GM20000 (cell line): ENCODE results near the gene ZC3H18.
"Not testable (repeated sequence)": the region's sequence is repeated elsewhere in the genome, so short reads cannot be mapped to it uniquely, and the experiment has no call there.

ENCODE experiments used
- DNase-seq: peaks from one replicate; pipeline ENCODE4 v3.0.0; 2012; ENCODE audit warnings: low spot score
- TF ChIP-seq, protein P1 (sequence below): IDR thresholded peaks from 2 replicates; pipeline ENCODE4 v1.5.1; 2012; ENCODE audit warnings: mild to moderate bottlenecking, control low read depth; ENCODE audit errors: extremely low read depth, missing control alignments

ZC3H18 gene

DNA sequence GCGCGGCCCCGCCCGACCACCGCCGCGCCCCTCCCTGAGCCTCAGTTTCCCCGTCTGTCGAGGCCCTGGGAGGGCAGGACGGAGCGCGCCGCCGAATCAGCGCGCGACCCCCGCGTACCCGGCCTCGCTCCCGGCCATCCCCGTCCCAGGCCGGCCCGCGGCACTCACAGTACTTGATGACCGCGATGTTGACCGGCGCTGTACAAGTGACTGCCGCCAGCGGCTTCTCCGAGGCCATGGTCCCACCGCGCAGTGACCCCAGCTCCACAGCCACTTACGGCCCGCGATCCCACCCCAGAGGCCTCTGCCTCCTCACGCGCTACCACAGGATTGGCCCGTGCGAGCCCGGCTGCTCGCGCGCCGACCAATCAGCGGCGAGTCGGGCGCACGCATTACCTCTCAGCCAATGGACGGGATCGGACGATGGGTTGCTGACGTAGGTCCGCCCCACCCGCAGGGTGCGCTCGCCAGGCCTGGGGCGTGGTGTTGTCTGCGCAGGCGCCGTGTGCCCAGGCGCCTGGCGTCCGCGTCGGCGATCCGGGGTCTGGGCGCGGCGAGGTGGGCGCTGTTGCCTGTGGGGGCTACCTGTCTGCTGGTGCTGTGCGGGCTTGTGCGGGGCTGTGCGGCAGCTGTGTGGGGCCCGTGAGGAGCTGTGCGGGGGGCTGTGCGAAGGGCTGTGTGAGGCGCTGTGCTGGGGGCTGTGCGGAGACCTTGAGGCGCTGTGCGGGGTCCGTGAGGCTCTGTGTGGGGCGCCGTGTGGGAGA lies 92.8 kb downstream of the ZC3H18 start, which contains the start of gene MVD:
MVD (minus strand) TSS at position 249 of the 764 bp plus-strand sequence; CDS start at position 238, 11 bp downstream.
- DNase-seq = peak; percentile 100
- TF ChIP-seq, protein P1, sequence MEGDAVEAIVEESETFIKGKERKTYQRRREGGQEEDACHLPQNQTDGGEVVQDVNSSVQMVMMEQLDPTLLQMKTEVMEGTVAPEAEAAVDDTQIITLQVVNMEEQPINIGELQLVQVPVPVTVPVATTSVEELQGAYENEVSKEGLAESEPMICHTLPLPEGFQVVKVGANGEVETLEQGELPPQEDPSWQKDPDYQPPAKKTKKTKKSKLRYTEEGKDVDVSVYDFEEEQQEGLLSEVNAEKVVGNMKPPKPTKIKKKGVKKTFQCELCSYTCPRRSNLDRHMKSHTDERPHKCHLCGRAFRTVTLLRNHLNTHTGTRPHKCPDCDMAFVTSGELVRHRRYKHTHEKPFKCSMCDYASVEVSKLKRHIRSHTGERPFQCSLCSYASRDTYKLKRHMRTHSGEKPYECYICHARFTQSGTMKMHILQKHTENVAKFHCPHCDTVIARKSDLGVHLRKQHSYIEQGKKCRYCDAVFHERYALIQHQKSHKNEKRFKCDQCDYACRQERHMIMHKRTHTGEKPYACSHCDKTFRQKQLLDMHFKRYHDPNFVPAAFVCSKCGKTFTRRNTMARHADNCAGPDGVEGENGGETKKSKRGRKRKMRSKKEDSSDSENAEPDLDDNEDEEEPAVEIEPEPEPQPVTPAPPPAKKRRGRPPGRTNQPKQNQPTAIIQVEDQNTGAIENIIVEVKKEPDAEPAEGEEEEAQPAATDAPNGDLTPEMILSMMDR = no peak

- TF ChIP-seq, protein P1 = no peak
- no peak for DNase-seq
Observed at GRCh38 chr16:88665148-88665547, 94.9 kb downstream of the ZC3H18 start.

GRCh38 chr16:88665570-88665969 lies 95.4 kb downstream of the ZC3H18 start:
- TF ChIP-seq, protein P1 = no peak
- no peak for DNase-seq

DNA sequence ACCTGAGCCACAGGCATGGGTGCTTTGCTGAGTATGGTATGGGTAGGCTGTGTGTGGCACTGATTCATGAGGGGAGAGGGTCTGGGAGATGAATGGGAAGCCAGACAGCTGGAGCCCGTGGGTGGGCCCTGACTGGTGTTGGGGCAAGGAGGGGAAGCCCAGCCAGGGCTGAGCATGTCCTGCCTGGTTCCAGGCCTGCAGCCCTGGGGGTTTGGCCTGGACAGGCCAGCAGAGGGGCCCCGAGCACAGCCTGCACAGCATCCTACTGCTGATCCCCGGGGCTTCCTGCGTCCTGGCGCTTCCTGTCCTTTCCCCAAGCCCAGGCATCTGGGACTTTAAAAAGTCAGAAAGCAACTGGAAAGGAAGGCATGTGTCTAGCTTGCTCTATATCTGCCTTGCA lies 97.3 kb downstream of the ZC3H18 start:
- no peak for DNase-seq
- TF ChIP-seq, protein P1 = no peak

GRCh38 chr16:88669493-88669892 lies 99.3 kb downstream of the ZC3H18 start:
- not testable (repeated sequence) for DNase-seq

GRCh38 chr16:88669980-88670379 lies 99.8 kb downstream of the ZC3H18 start:
- TF ChIP-seq, protein P1 = no peak

DNA sequence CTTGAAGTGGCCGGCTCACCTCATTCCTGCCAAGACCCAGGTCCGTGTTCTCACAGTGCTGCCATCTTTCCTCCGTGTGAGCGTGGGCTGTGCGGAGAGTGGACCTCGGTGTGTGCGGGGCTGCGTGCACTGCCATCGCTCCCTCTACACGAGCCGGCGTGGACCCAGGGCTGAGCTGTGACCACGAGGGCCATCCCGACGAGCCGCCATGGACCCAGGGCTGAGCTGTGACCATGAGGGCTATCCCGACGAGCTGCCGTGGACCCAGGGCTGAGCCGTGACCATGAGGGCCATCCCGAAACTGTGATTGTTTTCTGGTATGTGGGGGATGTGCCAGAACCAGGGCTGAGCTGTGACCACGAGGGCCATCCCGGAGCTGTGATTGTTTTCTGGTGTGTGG lies 101.6 kb downstream of the ZC3H18 start:
- no peak for DNase-seq
- TF ChIP-seq, protein P1 = no peak

More at GRCh38 chr16:88669980-88670379, 99.8 kb downstream of the ZC3H18 start:
- no peak for DNase-seq

GRCh38 chr16:88672776-88673175 lies 102.6 kb downstream of the ZC3H18 start:
- no peak for DNase-seq
- TF ChIP-seq, protein P1 = no peak
